Subcutaneous adipose tissue (tissue), 4 donors: ENCODE data around the gene NAV2. TPM values are rescaled to one million over a fixed set of nuclear protein-coding genes. Genes with fewer than 3 reads are reported as not detected.

Source experiments
- total RNA-seq, 4 donors: library from RNA; depleted of rRNA; stranded (reverse); fragments of >200 nt; gene quantifications; one replicate each; pipeline ENCODE4 v1.1.0, GENCODE V29; 2016
- TF ChIP-seq, protein P1 (sequence below): fragments of 450-650 bp; IDR thresholded peaks from one replicate; pipeline ENCODE4 v1.5.1; 2016; ENCODE audit warnings: low read depth, mild to moderate bottlenecking, control low read depth, antibody characterized with exemption, moderate library complexity

The NAV2 gene
- total RNA-seq, 4 donors from 2014 or later: 13.6 to 31.5 (median 27.8) TPM

DNA sequence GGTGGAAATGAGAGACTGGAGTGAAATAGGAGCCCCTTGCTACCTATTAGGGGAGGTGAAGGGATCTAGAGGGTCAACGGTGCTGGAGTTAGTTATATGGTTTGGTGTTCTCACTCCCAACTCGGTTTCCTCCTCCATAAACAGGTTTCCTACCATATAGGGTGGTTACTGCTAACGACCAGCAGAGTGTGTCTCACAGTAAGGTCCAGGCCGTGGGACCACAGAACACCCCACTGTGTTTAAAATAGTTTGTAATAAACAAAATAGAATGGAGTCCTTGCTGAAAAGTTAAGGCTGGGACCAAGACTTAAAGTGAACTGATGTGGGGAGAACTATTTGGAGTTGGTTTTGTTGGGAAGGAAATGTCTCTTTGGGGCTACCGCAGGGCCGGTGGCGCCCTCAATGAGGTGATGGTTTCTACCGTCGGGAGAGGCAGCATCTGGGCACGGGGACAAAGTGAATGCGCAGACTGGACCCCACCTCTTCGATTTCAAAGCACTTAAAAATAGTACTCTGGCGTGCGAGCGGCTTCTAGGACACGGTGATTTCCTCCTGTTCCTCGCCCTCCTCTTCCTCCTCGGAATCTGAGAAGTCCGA, 443.1 kb downstream of the NAV2 start:
- TF ChIP-seq, protein P1, sequence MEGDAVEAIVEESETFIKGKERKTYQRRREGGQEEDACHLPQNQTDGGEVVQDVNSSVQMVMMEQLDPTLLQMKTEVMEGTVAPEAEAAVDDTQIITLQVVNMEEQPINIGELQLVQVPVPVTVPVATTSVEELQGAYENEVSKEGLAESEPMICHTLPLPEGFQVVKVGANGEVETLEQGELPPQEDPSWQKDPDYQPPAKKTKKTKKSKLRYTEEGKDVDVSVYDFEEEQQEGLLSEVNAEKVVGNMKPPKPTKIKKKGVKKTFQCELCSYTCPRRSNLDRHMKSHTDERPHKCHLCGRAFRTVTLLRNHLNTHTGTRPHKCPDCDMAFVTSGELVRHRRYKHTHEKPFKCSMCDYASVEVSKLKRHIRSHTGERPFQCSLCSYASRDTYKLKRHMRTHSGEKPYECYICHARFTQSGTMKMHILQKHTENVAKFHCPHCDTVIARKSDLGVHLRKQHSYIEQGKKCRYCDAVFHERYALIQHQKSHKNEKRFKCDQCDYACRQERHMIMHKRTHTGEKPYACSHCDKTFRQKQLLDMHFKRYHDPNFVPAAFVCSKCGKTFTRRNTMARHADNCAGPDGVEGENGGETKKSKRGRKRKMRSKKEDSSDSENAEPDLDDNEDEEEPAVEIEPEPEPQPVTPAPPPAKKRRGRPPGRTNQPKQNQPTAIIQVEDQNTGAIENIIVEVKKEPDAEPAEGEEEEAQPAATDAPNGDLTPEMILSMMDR: no peak

DNA sequence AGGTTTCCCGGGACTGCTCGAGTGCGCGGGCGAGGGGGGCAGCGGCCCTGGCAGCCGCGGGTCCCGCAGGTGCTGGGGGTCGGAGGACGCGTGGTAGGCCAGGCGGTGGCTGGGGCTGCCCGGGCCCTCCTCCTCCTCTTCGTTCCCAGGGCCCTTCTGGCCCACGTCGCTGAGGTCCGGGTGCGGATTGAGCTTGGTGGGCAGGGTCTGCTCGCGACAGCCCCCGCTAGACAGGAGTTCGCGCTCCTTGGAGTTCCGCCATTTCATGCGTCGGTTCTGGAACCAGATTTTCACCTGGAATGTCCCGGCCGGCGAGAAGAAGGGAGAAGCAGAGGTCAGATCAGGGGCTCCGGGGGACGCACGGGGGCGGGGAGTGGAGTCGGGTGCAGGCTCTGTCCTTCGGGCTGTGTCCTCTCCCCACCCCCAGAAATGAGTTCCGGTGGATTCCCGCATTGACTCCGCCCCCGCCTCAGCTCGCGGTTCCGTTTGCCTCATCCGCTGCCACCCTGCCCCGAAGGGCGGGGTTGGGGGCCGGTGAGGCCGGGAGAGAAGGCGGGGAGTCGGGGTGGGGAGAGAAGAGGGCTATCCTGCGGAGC, 443.7 kb downstream of the NAV2 start:
- TF ChIP-seq, protein P1: no peak

DNA sequence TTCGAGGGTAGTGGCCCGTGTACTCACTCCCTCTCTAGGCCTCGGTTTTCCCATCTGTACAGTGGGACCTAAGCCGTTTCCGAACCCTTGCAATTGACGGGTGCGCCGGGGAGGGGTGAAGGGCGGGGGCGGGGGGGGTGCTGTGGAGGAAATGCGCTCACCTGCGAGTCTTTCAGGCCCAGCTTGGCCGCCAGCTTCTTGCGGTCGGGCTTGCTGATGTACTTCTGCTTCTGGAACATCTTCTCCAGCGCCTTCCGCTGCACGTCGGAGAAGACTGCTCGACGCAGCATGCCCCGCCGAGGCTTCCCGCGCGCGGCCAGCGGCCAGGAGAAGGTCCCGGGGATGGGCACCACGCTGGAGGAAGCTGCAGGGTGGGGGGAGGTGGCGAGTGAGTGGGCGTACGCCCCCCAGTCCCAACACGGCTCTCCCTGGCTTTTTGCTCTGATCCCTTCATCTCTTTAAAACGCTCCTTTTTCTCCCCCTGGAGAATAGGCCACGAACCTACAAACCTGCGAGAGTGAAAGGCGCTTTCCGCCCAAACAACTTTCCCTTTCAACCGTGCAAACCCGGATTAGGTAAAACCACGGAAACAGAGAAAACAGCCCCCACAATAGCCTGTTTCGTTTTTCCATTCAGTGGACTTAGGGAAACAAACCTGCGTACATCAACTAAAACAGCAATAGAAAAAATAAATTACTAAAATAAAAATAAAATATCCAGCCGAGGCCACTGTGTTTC, 444.4 kb downstream of the NAV2 start:
- TF ChIP-seq, protein P1: no peak

DNA sequence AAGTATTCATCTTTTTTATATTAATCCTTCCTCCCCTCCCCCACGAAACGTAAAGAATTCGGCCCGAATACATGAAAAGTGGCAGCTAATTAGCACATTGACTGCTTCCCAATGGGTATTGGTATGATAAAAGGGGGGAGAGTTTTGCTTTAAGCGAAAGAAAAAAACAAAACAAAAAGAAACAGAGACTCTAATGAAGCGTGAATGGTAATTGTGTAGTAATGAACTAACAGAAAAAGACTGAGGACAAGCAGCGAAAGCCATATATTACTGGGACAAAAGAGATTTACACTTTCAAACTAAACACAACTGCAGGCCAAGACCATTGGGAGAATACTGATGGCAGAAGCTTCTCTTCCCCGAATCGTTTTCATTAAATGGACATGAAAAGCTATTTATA, 445.1 kb downstream of the NAV2 start:
- TF ChIP-seq, protein P1: no peak

DNA sequence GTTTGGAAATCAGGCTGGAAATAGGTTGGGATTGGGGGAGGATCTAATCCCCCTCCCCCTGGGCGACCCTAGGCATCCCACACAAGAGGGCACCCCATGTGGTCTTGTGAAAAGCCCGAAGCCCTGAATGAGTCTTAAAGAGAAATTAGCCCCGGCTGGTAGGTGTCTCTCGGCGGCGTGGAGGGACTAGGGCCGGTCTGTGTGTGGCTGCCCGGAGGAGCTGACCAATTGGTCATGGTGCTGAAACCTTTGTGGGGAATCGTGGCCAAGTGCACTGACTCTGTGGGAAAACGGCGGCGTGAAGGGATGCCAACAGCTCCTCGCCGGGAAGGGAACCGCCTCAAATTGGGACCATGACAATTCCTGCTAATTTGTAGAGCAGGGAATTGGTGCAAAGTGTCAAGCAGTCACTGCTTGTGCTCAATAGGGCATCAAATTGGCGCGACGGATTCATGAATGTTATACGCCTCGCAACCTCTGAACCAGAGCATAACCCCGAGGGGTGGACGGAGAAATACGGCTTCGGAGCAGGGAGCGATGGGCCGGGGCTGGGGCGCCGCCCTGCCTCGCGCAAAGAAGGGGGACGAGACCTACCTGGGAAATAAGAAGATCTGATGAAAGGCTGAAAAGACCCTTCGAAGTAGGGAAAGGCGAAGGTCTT, 446.1 kb downstream of the NAV2 start:
- TF ChIP-seq, protein P1: no peak

DNA sequence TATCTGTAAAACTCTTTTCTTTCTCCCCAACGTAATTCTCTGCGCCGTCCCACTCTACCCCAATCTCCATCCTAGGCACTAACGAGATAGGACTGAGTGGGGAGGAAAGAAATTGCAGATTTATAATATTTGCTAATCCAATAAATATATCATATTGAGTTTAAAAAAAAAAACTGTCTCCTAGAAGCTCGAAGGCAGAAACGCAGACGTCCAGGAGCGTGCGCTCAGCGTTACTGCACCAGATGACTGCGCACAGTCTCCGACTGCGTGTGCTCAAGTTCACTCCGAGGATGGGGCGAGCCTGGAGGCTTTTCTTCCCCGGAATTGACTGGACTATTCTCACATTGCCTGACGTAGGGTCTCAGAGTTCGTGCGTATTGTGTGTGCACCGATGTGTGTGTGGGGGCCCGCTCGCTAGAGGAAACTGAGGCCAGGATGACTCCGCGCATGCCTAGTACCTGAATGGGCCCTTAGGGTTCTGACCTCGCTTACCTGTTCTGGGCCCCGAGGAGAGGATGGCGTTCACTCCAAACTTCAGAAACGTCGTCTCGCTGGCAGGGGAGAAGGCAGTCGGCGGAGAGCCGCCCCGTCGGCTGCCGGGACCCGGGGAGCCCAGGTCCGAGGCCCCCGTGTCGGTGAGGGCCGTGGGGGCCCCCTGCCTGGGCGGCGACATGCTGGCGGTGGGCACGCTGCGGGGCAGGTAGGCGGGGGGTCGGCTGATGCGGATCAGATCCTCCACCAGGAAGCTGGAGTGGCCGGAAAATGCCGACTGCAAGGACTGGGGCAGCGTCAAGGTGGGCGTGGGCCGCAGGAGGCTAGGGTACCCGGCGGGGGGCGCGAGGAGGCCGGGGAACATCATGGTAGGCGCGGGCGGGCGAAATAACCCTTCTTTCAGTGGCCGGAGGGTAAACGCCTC, 447.1 kb downstream of the NAV2 start:
- TF ChIP-seq, protein P1: no peak
